Liver (tissue), 9 donors: Measurements from ENCODE around the gene BRD9. TPM values are rescaled to one million over a fixed set of nuclear protein-coding genes. Genes with fewer than 3 reads are reported as not detected.

Experiments
- DNase-seq: peaks from one replicate; pipeline ENCODE4 v3.0.0-alpha.2; 2017; ENCODE audit warnings: low spot score
- H3K27ac ChIP-seq, 2 donors: one replicate each; pipeline ENCODE4 v1.7.0; 2013; ENCODE audit warnings: inconsistent platforms in 2 of 2, low read length in 2 of 2, control low read depth in 1 of 2, low read depth in 1 of 2, mild to moderate bottlenecking in 1 of 2
- H3K27me3 ChIP-seq, 4 donors: one replicate each; pipeline versions ENCODE4 v1.6.1 to v1.7.0; 2013; ENCODE audit warnings: low read length in 3 of 4, inconsistent platforms in 1 of 4, mild to moderate bottlenecking in 1 of 4, moderate library complexity in 1 of 4; ENCODE audit not compliant: control insufficient read depth in 4 of 4, insufficient read depth in 4 of 4
- H3K36me3 ChIP-seq, 4 donors: one replicate each; pipeline versions ENCODE4 v1.6.1 to v1.7.0; 2013; ENCODE audit warnings: low read length in 3 of 4, mild to moderate bottlenecking in 3 of 4, low read depth in 1 of 4, moderate library complexity in 1 of 4; ENCODE audit not compliant: control insufficient read depth in 4 of 4, insufficient read depth in 3 of 4
- H3K4me1 ChIP-seq, 4 donors: one replicate each; pipeline versions ENCODE4 v1.6.1 to v1.7.0; 2013; ENCODE audit warnings: low read length in 3 of 4, mild to moderate bottlenecking in 3 of 4, moderate library complexity in 1 of 4; ENCODE audit not compliant: control insufficient read depth in 4 of 4, insufficient read depth in 4 of 4
- H3K4me3 ChIP-seq, 3 donors: one replicate each; pipeline versions ENCODE4 v1.6.1 to v1.7.0; 2013; ENCODE audit warnings: low read length in 3 of 3, control low read depth in 1 of 3, low read depth in 1 of 3, mild to moderate bottlenecking in 1 of 3
- H3K9ac ChIP-seq, 2 donors: one replicate each; pipeline ENCODE4 v1.7.0; 2013; ENCODE audit warnings: low read length in 2 of 2, mild to moderate bottlenecking in 2 of 2, moderate library complexity in 2 of 2, control low read depth in 1 of 2, low read depth in 1 of 2
- H3K9me3 ChIP-seq, 4 donors: one replicate each; pipeline versions ENCODE4 v1.6.1 to v1.7.0; 2013; ENCODE audit warnings: low read length in 3 of 4; ENCODE audit not compliant: control insufficient read depth in 4 of 4
- CTCF ChIP-seq: fragments of 150-350 bp; IDR thresholded peaks from 2 replicates; pipeline ENCODE4 v1.5.1; 2017; ENCODE audit warnings: improper control_type of control experiment, low read depth, low read length; ENCODE audit not compliant: missing input control
- EGR1 ChIP-seq, 2 donors: IDR thresholded peaks; 2 replicates each; pipeline ENCODE4 v1.6.1; 2016 to 2018; ENCODE audit warnings: antibody characterized with exemption in 2 of 2, low read depth in 2 of 2
- FOXA2 ChIP-seq: IDR thresholded peaks from 2 replicates; pipeline ENCODE4 v1.6.1; 2016; ENCODE audit warnings: antibody characterized with exemption
- GABPA ChIP-seq, 2 donors: IDR thresholded peaks in 1 of 2; conservative IDR thresholded peaks in 1 of 2; 2 replicates each; pipeline ENCODE4 v1.6.1; 2016; ENCODE audit warnings: antibody characterized with exemption in 2 of 2, mild to moderate bottlenecking in 1 of 2, moderate library complexity in 1 of 2
- HNF4A ChIP-seq, 2 donors: conservative IDR thresholded peaks; 2 replicates each; pipeline ENCODE4 v1.6.1; 2016; ENCODE audit warnings: antibody characterized with exemption in 2 of 2, mild to moderate bottlenecking in 2 of 2
- HNF4G ChIP-seq: IDR thresholded peaks from 2 replicates; pipeline ENCODE4 v1.6.1; 2016; ENCODE audit warnings: antibody characterized with exemption
- JUND ChIP-seq, 2 donors: IDR thresholded peaks; 2 replicates each; pipeline ENCODE4 v1.6.1; 2016; ENCODE audit warnings: antibody characterized with exemption in 2 of 2
- MAX ChIP-seq: IDR thresholded peaks from 2 replicates; pipeline ENCODE4 v1.6.1; 2016; ENCODE audit warnings: antibody characterized with exemption
- NR2F2 ChIP-seq: IDR thresholded peaks from 2 replicates; pipeline ENCODE4 v1.6.1; 2016; ENCODE audit warnings: antibody characterized with exemption
- RAD21 ChIP-seq, 2 donors: IDR thresholded peaks; 2 replicates each; pipeline ENCODE4 v1.6.1; 2016; ENCODE audit warnings: antibody characterized with exemption in 2 of 2, mild to moderate bottlenecking in 2 of 2
- REST ChIP-seq: IDR thresholded peaks from 2 replicates; pipeline ENCODE4 v1.6.1; 2016; ENCODE audit warnings: antibody characterized with exemption, mild to moderate bottlenecking
- RXRA ChIP-seq, 2 donors: IDR thresholded peaks; 2 replicates each; pipeline ENCODE4 v1.6.1; 2017 to 2018; ENCODE audit warnings: antibody characterized with exemption in 2 of 2, mild to moderate bottlenecking in 1 of 2
- SP1 ChIP-seq: IDR thresholded peaks from 2 replicates; pipeline ENCODE4 v1.6.1; 2018; ENCODE audit warnings: antibody characterized with exemption, mild to moderate bottlenecking
- TAF1 ChIP-seq: conservative IDR thresholded peaks from 2 replicates; pipeline ENCODE4 v1.6.1; 2016; ENCODE audit warnings: antibody characterized with exemption, mild to moderate bottlenecking
- YY1 ChIP-seq: IDR thresholded peaks from 2 replicates; pipeline ENCODE4 v1.6.1; 2016; ENCODE audit warnings: antibody characterized with exemption, mild to moderate bottlenecking
- ZBTB33 ChIP-seq: IDR thresholded peaks from 2 replicates; pipeline ENCODE4 v1.6.1; 2016; ENCODE audit warnings: antibody characterized with exemption
- WGBS: extraction: QIAGEN DNeasy Blood & Tissue Kit; methylation state at CpG from one replicate; pipeline ENCODE4 v1.1.7; 2013; 5-methylcytosine and 5-hydroxymethylcytosine counted together
- polyA plus RNA-seq, 2 donors: library from polyadenylated mRNA; stranded (reverse) in 1 of 2; unstranded in 1 of 2; fragments of 200-250 nt in 1 of 2; fragments of >200 nt in 1 of 2; fragmentation: Nextera tagmentation in 1 of 2; extraction: Ambion mirVana in 1 of 2; gene quantifications; one replicate each; pipeline versions ENCODE4 v1.2.1 to v1.2.3, GENCODE V29; 2013 to 2015
- total RNA-seq, 2 donors: library from RNA; depleted of rRNA; stranded (reverse); fragments of >200 nt; gene quantifications; one replicate each; pipeline ENCODE4 v1.2.3, GENCODE V29; 2014
- TF ChIP-seq, protein P1 (sequence below): IDR thresholded peaks from 2 replicates; pipeline ENCODE4 v1.6.1; 2016; ENCODE audit warnings: antibody characterized with exemption
- donor health status: healthy.
- donor health status: healthy.
- donor health status: healthy.
- donor health status: healthy.
- donor health status: healthy.

The BRD9 gene
- total and polyA plus RNA-seq, 4 donors, result 7.0 to 17.7 (median 9.5) TPM

- Histone ChIP-seq H3K27ac (no peak overlapping the region), H3K9ac (no peak overlapping the region), H3K4me3 (no peak overlapping the region), H3K9me3 (no peaks in the 10 kb centered on the region), H3K27me3 (no peaks in the 10 kb centered on the region), H3K4me1 (no peaks in the 10 kb centered on the region), H3K36me3 (peaks cover 15 to 76% (median 48%) of the 10 kb centered on the region in 4 donors)
- 98% methylated on average over 5 of the region's 5 CpGs for WGBS
- DNase-seq, result no peak
- TF ChIP-seq HNF4G (no peak), HNF4A (conservative IDR thresholded peaks at IDR 0.05) (no peak), EGR1 (IDR thresholded peaks at IDR 0.05; ENCODE audit: low read depth in 2 of 2) (no peak), FOXA2 (no peak), GABPA (IDR thresholded peaks at IDR 0.05 in 1 of 2, conservative IDR thresholded peaks at IDR 0.05 in 1 of 2) (no peak), ZBTB33 (no peak), JUND (IDR thresholded peaks at IDR 0.05) (no peak), SP1 (no peak), TAF1 (no peak), MAX (no peak), RAD21 (IDR thresholded peaks at IDR 0.05) (no peak), YY1 (no peak), NR2F2 (no peak), CTCF (no peak), RXRA (IDR thresholded peaks at IDR 0.05) (no peak), REST (no peak)
- TF ChIP-seq, protein P1, sequence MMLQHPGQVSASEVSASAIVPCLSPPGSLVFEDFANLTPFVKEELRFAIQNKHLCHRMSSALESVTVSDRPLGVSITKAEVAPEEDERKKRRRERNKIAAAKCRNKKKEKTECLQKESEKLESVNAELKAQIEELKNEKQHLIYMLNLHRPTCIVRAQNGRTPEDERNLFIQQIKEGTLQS, result no peak
Measured at GRCh38 chr5:870956-871355, 21.6 kb downstream of the BRD9 start.
